ENCODE data around the gene PCBP1.
"Not testable (repeated sequence)": the region's sequence is repeated elsewhere in the genome, so short reads cannot be mapped to it uniquely, and the experiment has no call there.

The PCBP1 gene

GRCh38 chr2:70083344-70084156 lies 3.7 kb upstream of the PCBP1 start:
- no peak for DNase-seq

- DNase-seq, result no peak
Observed at GRCh38 chr2:70084973-70085710, 2.1 kb upstream of the PCBP1 start.

DNA sequence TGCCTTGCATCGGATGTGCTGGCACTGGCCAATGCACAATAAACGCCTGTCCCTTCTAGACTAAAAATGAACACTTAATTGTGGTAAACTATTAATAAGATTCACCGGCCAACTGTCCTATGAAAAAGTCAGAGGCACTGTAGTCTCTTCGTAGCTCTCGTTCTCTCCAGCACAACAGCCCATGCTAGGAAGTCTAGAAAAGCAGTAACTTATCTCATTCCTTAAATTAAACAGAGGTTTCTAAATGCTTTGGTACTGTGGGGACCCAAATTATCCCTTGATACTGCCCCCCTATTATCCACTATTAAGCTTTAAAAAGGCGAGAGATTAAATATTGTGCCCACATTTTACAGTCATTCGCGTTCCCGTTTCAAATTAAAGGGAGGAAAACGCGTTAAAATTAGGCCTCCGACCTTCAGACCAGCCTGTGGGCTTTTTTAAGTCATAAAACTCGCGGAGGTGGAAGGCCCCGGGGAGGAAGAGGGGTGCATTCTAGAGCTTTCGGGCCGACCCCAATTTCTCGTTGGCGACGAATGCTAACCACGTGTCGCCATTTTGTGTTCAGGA lies 1.5 kb upstream of the PCBP1 start:
- DNase-seq, result no peak

GRCh38 chr2:70086278-70086837 lies 919 bp upstream of the PCBP1 start:
- peak; percentile 72 for DNase-seq

DNA sequence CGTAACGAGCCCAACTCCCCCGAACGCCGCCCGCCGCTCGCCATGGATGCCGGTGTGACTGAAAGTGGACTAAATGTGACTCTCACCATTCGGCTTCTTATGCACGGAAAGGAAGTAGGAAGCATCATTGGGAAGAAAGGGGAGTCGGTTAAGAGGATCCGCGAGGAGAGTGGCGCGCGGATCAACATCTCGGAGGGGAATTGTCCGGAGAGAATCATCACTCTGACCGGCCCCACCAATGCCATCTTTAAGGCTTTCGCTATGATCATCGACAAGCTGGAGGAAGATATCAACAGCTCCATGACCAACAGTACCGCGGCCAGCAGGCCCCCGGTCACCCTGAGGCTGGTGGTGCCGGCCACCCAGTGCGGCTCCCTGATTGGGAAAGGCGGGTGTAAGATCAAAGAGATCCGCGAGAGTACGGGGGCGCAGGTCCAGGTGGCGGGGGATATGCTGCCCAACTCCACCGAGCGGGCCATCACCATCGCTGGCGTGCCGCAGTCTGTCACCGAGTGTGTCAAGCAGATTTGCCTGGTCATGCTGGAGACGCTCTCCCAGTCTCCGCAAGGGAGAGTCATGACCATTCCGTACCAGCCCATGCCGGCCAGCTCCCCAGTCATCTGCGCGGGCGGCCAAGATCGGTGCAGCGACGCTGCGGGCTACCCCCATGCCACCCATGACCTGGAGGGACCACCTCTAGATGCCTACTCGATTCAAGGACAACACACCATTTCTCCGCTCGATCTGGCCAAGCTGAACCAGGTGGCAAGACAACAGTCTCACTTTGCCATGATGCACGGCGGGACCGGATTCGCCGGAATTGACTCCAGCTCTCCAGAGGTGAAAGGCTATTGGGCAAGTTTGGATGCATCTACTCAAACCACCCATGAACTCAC lies 673 bp downstream of the PCBP1 start:
- no peak for DNase-seq

DNA sequence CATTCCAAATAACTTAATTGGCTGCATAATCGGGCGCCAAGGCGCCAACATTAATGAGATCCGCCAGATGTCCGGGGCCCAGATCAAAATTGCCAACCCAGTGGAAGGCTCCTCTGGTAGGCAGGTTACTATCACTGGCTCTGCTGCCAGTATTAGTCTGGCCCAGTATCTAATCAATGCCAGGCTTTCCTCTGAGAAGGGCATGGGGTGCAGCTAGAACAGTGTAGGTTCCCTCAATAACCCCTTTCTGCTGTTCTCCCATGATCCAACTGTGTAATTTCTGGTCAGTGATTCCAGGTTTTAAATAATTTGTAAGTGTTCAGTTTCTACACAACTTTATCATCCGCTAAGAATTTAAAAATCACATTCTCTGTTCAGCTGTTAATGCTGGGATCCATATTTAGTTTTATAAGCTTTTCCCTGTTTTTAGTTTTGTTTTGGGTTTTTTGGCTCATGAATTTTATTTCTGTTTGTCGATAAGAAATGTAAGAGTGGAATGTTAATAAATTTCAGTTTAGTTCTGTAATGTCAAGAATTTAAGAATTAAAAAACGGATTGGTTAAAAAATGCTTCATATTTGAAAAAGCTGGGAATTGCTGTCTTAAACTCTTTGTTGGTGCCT lies 1.4 kb downstream of the PCBP1 start:
- DNase-seq, result no peak

- peak; percentile 85 for DNase-seq
Observed at GRCh38 chr2:70089220-70089982, 2.1 kb downstream of the PCBP1 start.

GRCh38 chr2:70089983-70090525 lies 2.8 kb downstream of the PCBP1 start:
- no peak for DNase-seq

- no peak for DNase-seq
Observed at GRCh38 chr2:70090706-70091334, 3.5 kb downstream of the PCBP1 start.

DNA sequence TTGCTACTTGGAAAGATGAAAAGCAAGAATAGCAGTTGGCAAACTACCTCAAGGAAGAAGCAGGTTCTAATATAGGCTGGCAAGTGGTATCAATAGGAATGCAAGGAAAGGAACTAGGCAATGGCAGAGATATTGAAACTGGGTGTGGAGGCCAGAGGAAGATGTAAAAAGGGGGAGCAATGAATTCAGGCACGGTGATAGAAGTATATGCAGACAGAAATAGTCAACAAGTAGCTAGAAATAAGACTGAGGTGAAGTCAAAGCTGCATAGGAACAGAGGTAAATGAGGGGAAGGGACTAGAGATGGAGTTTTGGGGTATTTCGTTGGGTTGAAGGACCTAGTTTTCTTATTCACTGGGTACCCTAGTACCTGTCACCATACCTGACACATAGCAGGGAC lies 4.1 kb downstream of the PCBP1 start:
- DNase-seq, result no peak

DNA sequence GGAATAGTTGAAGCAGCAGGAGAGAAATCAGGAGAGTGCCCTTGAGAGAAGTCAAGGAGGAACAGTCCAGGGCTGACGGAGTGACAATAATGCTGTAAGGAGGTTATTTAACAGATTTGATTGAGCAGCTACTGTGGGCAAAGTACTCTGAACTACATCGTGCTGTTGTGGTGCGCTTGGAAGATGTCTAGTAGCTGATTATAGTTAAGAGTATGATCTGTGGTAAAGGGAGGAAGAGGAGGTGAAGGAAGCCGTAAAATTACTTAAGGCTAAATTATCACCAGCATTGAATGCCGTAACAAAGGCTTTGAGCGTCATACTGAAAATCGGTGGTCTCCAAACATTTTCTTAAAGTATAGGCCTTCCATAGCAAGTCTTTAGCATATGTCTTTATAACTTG lies 4.5 kb downstream of the PCBP1 start:
- no peak for DNase-seq

DNA sequence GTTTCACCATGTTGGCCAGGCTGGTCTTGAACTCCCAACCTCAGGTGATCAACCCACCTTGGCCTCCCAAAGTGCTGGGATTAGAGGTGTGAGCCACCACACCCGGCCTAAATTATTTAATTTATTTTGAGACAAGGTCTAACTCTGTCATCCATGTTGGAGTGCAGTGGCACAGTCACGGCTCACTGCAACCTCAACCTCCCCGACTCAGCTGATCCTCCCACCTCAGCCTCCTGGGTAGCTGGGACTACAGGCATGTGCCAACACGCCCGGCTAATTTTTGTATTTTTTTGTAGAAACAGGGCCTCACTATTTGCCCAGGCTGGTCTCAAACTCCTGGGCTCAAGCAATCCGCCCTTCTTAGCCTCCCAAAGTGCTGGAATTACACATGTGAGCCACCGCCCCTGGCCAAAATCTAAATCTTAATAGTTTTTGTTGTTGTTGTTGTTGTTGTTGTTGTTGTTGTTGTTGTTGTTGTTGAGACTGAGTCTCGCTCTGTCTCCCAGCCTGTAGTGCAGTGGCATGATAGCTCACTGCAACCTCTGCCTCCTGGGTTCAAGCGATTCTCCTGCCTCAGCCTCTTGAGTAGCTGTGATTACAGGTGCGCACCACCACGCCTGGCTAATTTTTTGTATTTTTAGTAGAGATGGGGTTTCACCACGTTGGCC lies 5.4 kb downstream of the PCBP1 start:
- not testable (repeated sequence) for DNase-seq

- no peak for DNase-seq
Observed at GRCh38 chr2:70094171-70094977, 7.1 kb downstream of the PCBP1 start.

DNA sequence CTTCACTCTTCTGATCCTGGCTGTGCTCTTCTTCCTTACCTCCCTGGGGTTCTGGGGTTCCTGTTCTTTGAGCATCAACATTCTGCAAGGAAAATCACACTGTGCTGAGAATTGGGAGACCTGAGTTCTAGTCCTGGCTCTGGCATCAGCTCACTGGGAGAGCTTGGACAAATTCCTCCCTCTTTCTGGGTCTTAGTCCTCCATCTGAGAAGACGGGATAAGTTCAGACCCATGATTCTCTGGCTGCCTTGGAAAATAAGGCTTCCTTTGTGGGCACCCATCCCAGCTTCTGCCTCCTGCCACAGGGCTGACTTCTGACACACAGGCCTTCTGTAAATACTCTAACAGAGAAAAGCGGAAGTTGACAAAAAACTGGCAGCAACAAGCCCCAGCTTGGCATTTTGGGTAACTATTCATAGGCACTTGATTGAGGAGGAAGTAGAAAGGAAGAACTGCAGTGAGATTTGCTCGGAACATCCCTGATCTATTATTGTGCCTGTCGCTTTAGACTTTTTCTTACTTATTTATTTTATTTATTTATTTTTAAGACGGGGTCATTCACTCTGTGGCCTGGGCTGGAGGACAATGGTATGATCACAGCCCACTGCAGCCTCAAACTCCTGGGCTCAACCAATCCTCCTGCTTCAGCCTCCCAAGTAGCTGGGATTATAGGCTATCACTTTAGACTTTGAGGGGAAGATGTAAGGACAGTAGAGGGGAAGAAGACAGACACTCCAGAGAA lies 7.9 kb downstream of the PCBP1 start:
- DNase-seq, result no peak

DNA sequence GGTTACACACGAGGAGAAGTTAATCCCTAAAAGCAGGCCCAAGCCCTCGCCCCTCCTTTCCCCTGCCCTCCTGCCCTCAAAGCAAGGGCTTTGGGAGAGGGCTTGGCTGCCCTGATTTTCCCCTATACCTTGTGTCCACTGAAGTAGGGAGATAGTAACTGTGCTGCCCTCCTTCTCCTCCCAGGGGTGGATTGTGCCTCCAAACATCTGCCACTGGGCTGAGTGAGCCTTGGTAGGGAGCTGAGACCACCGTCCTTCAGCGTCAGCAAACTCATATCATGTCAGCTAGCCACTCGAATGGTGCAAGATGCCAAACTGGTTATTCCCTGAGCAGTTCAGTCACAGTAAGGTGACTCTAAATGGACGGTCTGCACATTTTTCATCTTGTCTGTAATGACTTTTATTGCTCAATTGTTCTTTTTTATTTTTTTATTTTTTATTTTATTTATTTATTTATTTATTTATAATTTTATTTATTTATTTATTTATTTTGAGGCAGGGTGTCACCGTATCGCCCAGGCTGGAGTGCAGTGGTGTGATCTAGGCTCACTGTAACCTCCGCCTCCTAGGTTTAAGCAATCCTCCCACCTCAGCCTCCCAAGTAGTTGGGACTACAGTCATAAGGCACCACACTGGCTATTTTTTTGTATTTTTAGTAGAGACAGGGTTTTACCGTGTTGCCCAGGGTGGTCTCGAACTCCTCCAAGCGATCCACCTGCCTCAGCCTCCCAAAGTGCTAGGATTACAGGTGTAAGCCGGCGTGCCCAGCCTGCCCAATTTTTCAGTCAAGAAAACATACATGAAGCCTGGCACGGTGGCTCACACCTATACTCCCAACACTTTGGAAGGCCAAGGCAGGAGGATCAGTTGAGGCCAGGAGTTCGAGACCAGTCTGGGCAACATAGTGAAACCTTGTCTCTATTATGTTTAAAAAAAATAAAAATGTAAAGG lies 8.7 kb downstream of the PCBP1 start:
- DNase-seq, result no peak

GRCh38 chr2:70098032-70098431 lies 10.8 kb downstream of the PCBP1 start:
- DNase-seq, result no peak

DNA sequence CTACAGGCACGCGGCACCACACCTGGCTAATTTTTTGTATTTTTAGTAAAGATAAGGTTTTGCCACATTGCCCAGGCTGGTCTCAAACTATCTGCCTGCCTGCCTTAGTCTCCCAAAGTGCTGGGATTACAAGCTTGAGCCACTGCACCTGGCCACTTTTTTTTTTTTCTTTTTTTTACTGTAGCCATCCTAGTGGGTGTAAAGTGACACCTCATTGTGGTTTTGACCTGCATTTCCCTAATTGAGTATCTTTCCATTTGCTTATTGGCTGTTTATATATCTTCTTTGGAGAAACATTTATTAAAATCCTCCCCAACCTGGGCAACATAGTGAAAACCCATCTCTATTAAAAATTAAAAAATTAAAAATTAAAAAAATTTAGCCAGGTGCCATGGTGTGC lies 12.0 kb downstream of the PCBP1 start:
- peak; percentile 16 for DNase-seq

Data from NCI-H2107 (cell line).